Measurements from ENCODE around the gene ZCCHC14.

DNA sequence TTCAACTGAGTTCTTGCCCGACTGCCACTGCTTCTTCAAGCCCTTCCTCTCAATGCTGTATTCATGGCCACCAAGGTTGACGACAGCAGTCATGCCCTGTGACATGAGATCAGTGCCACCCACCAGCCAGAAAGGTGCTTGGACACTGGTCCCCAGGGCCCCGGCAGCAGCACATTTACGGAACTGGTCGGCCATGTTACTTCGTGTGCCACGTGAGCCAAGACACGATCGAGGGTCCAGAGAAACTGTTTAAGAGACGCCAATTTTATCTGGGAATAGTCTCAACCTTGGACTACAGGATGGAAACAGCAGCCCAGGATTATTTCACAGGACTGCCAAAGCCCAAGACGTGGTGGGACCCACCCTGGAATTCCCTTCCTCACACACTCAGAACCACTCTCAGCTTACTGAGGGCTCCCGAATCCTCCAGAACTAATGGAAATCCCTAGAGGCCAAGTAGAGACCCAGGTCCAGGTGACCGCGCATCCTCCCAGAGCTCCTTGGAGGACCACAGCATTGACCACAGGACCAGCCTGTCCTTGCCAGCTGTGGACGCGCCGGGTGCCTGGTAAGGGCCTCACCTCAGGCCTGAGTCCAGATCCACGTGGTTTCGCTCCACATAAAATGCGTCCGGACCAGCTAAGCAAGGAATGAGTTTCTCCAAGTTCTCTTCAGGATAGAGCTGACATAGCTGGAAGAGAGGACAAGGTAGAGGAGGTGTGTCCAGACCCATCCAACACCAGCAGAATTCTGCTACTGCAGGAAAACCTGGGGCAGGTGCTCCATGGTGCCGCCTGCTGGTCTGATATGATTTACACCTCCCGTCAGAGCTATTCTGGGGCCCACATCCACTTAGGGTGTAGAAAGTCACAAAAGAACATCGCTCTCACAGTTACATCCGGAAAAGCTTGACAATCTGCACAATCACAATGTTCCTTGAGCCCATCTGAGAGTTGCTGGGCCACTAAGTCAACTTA is 72.5 kb downstream of the ZCCHC14 start:
- TF ChIP-seq, protein P1, sequence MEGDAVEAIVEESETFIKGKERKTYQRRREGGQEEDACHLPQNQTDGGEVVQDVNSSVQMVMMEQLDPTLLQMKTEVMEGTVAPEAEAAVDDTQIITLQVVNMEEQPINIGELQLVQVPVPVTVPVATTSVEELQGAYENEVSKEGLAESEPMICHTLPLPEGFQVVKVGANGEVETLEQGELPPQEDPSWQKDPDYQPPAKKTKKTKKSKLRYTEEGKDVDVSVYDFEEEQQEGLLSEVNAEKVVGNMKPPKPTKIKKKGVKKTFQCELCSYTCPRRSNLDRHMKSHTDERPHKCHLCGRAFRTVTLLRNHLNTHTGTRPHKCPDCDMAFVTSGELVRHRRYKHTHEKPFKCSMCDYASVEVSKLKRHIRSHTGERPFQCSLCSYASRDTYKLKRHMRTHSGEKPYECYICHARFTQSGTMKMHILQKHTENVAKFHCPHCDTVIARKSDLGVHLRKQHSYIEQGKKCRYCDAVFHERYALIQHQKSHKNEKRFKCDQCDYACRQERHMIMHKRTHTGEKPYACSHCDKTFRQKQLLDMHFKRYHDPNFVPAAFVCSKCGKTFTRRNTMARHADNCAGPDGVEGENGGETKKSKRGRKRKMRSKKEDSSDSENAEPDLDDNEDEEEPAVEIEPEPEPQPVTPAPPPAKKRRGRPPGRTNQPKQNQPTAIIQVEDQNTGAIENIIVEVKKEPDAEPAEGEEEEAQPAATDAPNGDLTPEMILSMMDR (IDR thresholded peaks at IDR 0.05), result no peak
- no peak for TF ChIP-seq POLR2A (IDR thresholded peaks at IDR 0.05)
